NOMO-1 treated with DMSO at 0.1 percent for 48 hours (cell line): ENCODE data around the gene CPNE4.
A peak's percentile ranks its signal among the peaks of the same experiment; 100 is the strongest.
"Not testable (repeated sequence)": the region's sequence is repeated elsewhere in the genome, so short reads cannot be mapped to it uniquely, and the experiment has no call there.

Source experiments
- DNase-seq: peaks from one replicate; lab custom pipeline; 2025; ENCODE audit not compliant: unreplicated experiment; lab: John Stamatoyannopoulos, UW

The CPNE4 gene

DNA sequence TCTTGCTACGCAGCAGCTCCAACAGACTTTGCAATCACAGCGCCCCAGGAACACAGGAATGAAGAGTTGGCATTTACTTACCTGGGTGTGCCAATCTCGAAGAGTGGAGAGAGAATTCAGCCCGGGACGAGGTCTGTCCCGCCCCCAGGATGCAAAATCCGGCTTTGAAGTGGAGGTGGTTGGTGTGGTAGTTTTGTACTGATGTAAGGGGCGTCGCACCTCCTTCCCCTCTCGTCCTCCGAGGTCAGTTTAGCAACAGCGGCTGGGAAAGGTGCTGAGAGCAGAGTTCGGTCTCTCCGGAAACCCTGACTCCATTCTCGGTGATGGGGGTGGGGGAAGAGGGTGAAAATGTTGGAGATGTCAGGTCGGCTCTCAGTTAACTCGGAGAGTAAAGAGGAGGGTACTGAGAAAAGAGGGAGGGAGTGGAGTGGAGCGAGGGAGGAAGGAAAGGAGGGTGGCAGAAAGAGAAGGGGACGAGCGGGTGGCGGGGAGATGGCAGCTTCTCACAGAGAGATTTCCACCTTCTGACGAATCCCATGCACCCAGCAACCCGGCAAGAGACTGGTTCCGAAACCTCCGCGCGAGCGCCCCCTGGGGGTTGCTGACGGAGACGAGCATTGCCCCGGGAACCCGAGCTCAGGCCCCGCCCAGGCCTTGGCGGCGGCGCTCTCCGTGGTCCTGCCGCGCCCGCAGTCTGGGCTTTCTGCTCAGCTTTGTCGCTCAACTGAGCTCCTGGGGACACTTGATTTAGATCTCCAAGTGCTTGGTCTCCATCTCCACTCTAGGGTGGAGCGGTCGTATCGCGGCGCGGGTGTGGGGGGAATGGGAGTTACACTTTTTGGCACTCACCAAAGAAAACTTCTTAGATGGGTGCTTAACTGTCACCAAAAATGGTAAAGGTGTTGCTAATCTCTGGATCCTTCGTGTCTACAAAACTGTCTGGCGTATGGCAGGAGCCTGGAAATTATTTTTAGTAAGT, at the start of gene CPNE4:
CPNE4 (minus strand) TSS at position 529 of the 979 bp plus-strand sequence.
- peak; percentile 94 for DNase-seq

DNA sequence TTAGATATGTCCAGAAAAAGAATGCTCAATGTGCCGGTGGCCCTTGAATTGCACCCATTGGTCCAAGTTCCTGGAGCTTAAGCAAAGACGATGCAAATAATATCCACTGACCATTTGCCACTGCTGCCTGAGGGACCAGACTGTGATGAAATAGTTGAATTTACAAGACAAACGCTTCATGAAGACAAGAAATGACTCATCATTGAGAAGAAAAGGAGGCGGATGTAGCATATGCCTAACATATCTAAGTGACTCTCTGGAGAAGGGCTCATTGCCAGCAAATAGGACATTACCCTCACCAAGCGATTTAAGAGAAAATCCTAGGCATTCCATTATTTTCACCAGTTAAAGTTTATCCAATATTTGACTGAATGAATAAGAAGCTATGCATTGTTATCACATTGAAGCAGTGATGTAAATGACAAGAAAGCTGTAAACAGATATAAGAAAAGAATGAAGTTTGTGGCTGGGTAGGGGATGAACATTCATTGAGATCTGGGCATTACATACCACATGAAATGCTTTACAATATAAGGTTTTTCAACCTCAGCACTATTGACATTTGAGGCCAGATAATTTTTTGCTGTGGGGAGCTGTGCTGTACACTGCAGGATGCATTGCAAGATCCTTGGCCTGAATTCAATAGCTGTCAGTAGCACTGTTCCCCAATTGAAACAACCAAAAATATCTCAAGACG, 48.9 kb upstream of the CPNE4 start:
- DNase-seq: no peak

DNA sequence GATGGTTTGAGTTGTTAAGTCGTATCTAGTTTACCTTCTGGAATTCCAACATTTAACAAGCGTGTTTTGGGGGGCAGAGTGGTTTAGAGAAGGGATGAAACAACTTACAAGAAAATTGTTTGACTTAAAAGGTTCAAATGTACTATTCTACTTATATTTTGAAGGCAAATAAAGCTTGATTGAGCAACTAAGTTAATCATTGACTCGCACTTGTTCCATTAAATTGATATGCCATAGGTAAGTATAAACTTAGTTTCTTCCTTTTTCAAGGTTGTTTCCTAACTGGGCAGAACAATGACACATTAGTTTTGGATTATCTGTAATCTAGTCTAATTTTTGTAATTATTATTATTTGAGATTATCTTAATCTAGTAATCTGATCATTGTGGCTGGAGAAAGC, 48.3 kb upstream of the CPNE4 start:
- DNase-seq: no peak

DNA sequence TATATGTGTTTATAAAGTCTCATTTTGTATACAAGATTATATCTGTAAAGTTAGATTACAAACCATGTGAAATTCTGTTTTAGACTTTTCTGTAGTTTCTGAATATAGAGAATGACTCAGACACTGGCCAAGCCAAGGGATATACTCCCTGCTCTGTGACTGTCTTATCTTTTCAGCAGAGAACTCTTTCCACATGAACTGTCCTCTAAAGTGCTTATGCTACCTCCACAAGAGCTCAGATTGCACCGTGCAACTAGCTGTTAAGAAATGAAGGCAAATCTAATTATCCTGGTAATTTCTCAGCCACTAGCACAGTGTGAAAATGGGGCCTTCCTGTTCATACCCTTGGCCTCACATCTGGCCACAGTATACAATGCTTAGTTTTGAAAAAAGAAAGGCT, 44.3 kb upstream of the CPNE4 start:
- no peak for DNase-seq

DNA sequence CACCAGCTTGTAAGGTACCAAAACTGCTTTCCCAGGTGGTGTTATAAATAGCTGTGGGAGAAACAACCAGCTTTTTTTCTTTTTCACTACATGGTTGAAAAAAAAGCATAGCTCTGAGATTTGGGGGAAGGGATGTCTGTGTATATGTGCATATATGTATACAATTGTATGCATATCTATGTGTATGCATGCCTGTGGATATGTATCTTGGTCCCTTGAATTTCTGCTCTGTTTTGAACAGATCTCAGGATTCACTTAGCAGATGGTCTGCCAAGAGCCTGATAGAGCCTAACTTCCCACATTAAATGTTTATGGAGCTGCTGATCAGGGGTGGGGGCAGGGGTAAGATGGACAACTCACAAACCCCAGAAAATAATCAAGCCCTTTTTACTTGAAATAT, 39.0 kb upstream of the CPNE4 start:
- no peak for DNase-seq

DNA sequence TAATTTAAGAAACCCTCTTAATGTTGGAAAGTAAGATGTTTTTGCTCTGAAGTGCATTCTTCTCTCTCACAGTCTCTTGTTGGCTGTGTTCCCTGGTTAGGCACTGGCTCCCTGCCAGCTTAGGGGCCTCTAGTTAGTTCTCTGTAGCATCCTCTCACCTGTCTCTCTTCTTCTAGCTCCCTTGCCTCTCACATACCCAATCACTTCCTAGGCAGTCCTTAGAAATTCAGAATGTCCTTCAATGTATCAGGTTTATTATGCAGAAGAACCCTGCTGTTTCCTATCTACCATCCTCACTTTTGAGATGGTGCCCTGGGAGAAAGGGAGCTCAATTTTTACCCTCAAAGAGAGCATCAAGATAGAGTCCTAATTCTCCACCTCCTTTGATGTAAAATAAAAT, 36.2 kb upstream of the CPNE4 start:
- DNase-seq: no peak

DNA sequence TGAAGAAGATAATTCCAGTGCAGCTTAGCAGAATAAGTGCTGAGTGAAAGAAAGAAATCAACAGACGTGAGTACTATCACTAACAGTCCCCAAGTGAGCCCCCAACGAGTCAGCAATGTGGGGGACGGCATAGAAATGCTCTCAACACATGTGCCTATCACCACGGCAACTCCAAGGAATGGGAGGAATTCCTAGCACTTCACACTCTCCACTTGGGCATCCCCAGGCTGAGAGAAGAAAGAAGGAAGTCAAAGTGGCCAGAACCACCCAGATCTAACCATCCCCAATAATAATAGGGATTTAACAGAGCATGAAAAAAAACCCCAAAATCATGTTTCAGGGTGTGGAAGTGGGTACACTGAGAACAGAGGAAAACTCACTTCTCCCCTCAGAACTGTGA, 29.3 kb upstream of the CPNE4 start:
- no peak for DNase-seq

DNA sequence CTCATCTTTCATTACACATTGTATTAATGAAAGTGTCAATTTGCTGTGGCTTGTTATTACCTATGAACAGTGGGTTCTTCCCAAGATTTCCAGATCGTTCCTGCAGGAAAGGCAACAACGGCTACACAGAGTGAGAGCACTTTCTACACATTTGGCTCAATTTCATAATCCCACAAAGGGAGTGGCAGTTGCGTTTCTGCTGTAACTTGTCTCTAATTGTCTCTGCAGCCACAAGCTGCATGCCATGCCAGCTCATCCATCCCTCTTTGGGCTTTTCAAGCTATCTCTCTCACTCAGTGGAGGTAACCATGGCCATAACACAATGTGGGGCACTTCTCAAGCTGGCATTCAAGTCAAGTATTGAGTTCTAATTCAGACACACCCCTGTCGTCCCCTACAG, 27.7 kb upstream of the CPNE4 start:
- DNase-seq: no peak

DNA sequence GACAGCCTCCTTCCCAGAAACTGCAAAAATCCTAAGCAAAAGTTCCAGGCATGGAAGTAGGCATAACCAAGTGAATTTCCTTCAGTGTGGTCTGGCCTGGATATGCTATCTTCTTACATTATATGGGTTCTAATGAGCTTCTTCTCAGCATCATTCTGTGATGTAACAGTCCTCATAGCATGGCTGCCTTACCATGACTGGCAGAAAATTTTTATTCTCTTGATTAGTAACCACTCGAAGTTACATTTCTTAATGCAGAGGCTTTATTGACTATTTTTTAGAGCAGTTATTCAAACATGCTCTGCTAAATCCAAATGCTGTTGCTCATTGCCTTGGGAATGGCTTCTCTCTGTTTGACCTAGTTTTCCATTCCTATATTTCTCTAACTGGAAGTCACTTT, 21.1 kb upstream of the CPNE4 start:
- no peak for DNase-seq

DNA sequence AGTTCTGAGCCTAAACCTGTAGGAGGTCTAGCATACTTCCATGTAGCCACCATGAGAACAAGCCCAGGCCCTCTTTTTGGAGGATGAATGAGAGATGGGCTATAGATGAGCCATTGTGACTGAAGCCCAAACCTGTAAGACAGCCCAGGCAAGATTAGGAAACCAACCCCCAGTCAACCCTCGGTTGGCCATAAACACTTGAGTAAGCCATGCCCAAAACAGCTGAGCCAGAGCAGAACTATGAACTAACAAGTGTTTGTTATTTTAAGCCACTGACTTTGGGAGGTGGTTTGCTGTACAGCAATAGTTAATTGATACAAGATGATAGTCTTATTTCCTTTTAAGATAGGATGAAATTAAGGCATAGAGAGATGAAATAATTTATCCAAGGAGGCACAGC, 12.4 kb upstream of the CPNE4 start:
- no peak for DNase-seq

DNA sequence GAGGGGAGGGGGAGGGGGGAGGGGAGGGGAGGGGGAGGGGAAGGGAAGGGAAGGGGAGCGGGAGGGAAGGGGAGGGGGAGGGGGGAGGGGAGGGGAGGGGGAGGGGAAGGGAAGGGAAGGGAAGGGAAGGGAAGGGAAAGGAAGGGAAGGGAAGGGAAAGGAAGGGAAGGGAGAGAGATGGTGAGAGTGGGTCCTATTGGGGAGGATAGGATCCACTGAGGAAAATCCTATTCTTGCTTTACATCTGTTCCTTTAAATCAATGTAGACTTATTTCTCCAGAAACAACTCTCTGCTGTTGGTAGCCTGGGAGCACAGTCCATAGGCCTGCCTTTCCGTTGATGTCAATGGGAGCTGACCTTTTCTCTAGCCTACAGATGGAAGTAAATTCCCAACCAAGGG, 10.1 kb upstream of the CPNE4 start:
- DNase-seq: not testable (repeated sequence)

DNA sequence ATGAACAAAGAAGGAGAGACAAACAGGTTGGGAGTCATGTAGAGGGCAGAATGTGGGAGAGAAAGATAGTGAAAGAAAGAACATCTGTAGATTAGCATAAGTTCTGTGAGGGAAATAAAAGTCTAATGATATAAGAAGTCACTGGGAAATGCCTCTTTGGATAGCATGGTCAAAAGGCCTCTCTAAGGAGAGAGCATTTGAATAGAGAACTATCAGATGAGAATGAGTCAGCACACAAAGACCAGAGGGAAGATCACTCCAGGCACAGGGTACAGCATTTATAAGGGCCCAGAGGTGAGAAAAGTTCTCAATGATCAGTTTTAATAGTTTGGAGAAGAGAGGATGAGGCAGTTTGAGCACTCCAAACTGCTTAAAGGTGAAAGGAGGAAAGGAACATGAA, 7.9 kb upstream of the CPNE4 start:
- DNase-seq: no peak

DNA sequence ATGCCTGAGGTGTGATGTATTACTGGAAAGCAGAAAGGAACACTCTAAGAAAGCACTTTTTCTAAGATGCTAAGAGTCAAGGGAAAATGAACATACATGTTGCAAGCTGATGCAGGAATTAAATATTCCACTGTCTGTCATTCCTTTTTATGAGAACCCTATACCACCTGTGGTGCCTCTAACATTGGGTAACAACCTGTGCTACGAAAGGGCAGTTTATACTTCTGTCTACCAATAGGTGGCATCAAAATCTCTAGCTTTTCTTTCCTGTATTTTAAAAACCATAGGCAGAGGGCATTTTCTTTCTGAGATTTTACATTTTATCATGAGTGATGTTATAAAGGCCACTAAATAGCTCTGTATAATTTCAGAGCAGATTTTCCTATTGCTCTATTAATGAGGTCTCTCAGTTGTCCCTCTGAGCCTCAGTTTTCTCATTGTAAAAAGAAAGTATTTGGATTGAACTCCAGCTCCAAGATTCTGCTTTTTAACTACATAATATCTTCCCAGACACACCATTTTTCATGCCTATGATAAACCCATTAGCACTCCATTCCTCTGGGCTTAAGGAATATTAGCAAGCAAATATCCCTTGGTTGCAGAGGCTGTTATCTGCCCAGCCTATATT, 3.5 kb upstream of the CPNE4 start:
- DNase-seq: peak; percentile 52

DNA sequence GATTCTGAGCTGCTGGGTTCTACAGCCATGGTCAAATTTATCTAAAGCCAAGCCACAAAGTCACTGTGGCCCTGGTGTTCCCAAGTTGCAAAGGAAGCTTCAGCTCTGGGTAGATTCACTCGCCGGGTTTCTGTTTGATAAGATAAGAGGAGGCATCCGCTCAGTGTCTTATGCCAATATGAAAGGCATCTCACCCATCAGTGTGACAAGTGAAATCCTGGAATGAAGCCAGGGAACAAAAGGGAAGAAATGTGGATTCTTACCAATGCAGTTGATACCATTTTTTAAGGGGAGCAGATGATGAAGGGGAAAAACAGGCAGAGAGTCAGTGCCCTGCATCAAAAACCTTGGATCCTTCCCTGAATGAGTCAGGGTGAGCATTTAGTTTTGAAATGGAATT, 2.8 kb upstream of the CPNE4 start:
- no peak for DNase-seq

DNA sequence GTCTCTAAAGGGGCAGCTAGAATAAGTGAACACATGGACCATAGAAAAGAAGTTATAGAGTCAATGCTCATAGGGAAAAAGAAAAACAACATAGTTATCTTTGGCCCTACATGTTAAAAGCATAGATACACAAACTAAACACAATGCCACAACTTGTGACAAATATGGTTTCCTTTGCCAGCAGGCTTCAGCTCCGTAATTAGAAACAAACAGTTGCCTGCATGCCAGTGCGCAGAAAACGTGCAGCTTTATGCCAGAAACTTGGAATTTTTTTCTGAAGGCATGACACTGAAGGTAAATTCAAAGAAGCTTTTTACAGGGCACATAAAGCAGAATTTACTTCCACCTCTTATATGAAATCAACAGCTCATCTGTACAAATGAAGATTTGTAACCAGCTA, 2.2 kb upstream of the CPNE4 start:
- DNase-seq: no peak

DNA sequence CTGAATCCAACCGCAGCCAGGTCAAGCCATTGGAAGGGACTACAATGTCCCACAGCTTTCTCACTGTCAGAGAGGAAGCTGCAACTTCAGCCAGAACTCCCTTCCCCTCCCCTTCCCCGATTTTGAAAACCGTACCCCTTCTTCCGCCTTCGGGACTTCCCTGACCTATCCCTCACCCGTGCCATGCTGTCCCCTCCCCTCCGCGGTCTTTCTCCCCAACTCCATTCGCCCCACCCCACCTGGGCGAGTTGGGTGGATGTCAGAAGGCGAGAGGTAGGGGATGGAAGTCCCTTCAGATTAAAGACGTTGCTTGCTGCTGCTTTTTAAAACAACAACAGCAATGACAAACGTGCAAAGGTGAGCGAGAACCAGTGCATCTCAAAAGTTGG, 723 bp downstream of the CPNE4 start:
- DNase-seq: no peak

DNA sequence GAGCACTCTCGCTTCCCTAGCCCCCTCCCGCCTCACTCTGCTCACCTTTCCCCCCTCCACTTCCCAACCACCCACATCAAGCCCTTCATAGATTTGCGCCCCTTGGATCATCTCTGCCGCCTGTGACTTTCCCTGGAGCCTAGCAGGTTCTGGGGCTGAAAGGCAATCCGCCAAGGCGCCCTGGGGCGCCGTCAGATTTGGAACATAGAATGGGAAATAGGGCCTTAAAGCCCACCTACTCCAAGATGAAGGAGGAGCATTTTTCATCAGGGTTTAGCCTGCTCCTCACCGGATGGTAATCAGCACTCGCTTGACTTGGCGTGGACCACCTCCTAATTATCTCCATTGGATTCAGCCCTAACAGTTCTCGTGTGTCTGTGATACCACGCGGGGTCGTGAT, 1.3 kb downstream of the CPNE4 start:
- DNase-seq: no peak

DNA sequence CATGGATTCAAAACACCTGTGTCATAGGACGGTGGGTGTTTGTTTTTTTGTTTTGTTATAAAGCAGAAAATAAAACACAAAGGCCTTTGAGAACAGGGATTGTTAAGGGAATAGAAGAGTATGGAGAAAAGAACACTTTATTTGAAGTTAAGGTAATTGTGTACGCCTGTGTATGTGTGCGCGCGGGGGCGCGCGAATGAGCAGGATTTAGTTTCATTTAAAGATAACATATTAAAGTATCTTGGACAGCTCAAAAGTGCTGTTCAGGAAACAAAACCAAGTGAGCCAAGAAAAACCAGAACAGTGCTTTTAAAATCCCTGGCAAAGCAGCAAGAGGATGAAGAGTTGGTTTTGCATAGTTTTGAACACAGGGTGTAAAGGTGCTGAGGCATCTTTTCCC, 1.9 kb downstream of the CPNE4 start:
- DNase-seq: no peak

DNA sequence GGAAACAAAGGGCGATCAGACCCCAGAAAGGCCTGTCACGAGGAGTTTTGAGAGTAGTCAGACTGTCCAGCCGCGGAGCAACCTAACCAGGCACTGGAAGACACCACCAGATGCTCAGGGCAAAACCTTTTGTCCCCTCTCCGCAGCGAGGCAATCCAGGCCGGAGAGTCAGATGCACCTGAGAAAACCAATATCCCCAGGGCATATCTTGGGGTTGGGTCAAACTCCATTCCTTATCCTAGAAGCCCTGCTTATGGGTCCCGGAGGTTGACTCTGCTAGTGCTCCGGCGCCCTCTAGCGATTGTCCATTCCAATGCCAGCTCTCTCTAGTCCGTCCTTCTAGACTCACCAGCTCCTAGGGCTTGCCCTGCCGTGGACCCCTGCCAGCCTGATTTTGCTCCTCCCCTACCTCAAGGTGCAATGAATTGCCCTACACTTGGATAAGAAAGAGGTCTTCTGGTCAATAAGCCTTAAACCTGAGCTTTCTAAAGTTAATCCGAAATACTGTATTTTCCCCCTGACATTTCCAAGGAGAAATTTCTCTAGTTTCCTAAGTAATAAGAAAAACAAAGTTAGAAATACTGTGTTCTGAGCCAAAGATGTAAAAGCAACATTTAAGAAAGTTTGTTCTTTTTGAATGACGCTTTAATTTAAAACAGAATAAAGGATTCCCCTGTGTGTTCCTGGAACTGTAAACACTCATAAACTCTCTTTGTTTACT, 5.5 kb downstream of the CPNE4 start:
- DNase-seq: peak; percentile 76

DNA sequence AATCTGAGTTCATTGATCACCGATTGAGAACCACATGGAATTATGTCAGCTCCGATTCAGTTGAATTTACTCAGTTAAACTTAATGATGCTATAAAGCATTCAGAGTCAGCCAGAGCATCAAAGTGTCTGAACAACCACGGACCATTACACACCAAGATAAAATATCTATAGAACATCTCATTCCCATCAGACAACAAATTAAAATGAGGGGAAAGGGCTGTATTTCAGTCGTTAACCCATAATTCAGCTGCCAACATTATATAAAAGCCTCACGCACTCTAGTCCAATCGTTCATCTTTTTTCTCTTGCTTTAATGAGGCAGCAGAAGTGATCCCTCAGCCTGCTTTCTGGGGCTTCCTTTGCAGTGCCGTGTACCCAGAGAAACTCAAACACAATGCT, 11.9 kb downstream of the CPNE4 start:
- DNase-seq: no peak

DNA sequence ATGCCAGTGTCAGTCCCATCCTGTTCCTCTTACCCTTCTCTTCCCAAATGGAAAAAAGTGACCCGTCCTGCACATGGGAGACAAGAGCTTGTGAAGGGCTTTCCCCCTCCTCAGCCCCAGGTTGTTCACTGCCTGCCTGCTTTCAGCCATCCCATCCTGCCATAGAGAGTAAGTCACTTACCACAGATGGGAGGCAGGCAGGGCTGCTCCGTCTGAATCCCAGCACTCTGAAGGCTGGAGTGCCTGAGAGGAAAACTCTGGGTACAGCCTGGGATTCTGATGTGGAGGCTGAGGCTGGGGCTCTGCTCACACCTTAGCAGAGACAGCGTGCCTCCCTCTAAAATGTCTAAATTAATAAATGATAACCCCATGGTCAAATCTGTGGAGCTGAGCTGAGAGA, 14.8 kb downstream of the CPNE4 start:
- DNase-seq: no peak
